Ovary (tissue), 3 donors: Measurements from ENCODE around the gene BEST3.

Source experiments
- CTCF ChIP-seq, 3 donors: fragments of 450-650 bp in 2 of 3; fragments of 200-600 bp in 1 of 3; IDR thresholded peaks; one replicate each; pipeline versions ENCODE4 v1.5.1 to v1.8.0; 2016 to 2022; ENCODE audit warnings: antibody characterized with exemption in 3 of 3, mild to moderate bottlenecking in 1 of 3
- EP300 ChIP-seq: sonication (generic); formaldehyde crosslinking; IDR thresholded peaks from one replicate; pipeline ENCODE4 v1.6.1; 2017; ENCODE audit warnings: antibody characterized with exemption
- POLR2A ChIP-seq: fragments of 450-650 bp; IDR thresholded peaks from one replicate; pipeline ENCODE4 v1.6.1; 2017; ENCODE audit warnings: antibody characterized with exemption, mild to moderate bottlenecking, moderate library complexity
- donor health status: DM: no; HTN: no; CAD: no.

- TF ChIP-seq CTCF (IDR thresholded peaks at IDR 0.05) (no peak), POLR2A (no peak), EP300 (no peak)
Observed at GRCh38 chr12:69642531-69642930, 56.6 kb downstream of the BEST3 start.
